HepG2 (cell line): ENCODE data around the gene RPTOR. TPM values are rescaled to one million over a fixed set of nuclear protein-coding genes. Genes with fewer than 3 reads are reported as not detected.

Experiments
- ATAC-seq: fragments of 200-7000 bp; cut with Tn5 transposase; 3 replicates; pipeline ENCODE4 v1.9.1; 2020; ENCODE audit warnings: mild to moderate bottlenecking, moderate library complexity
- BruUV-seq: library from RNA; stranded (reverse); fragments of 400-500 nt; replicated peaks from 2 replicates; lab custom pipeline; 2021; lab: Mats Ljungman, UMichigan
- CTCF ChIA-PET: fragments of 300-600 bp; formaldehyde crosslinking; extraction: SDS; loops from one replicate; lab custom pipeline; 2021; ENCODE audit warnings: low total read pairs, inconsistent platforms, low intra/inter-chr PET ratio; lab: Yijun Ruan, JAX
- POLR2A ChIA-PET: fragments of 350-600 bp; sonication (Branson Sonifier 250); formaldehyde crosslinking; loops from one replicate; lab custom pipeline; 2020; ENCODE audit warnings: antibody characterized with exemption, inconsistent platforms; lab: Yijun Ruan, JAX
- DNase-seq: peaks from one replicate; pipeline ENCODE4 v3.0.0-alpha.2; 2015; ENCODE audit warnings: low spot score
- FAIRE-seq: peaks from 3 replicates; lab custom pipeline; 2011; peaks lifted over from hg19 to GRCh38; lab: Jason Lieb, UNC
- H2AFZ ChIP-seq: one replicate; pipeline ENCODE4 v1.6.1; 2011; ENCODE audit warnings: low read length, inconsistent platforms
- H3K27ac ChIP-seq: fragments of 300-600 bp; 3 replicates; pipeline ENCODE4 v1.8.0; 2011; ENCODE audit warnings: mixed run types, mild to moderate bottlenecking, mixed read lengths, low read length, inconsistent platforms; ENCODE audit not compliant: insufficient read depth; ENCODE audit errors: extremely low read length
- H3K27me3 ChIP-seq, 2 experiments: fragments of 200-600 bp in 1 of 2; 2 replicates in 1 of 2; 3 replicates in 1 of 2; pipeline versions ENCODE4 v1.6.0 to v1.8.0; 2011; ENCODE audit warnings: low read length in 2 of 2, mild to moderate bottlenecking in 2 of 2, moderate library complexity in 2 of 2, inconsistent platforms in 1 of 2; ENCODE audit not compliant: insufficient read depth in 2 of 2, control insufficient read depth in 1 of 2
- H3K36me3 ChIP-seq, 2 experiments: fragments of 200-600 bp in 1 of 2; replicated peaks in 1 of 2; 2 replicates in 1 of 2; 3 replicates in 1 of 2; pipeline versions ENCODE4 v1.5.1 to v1.8.0; 2011; ENCODE audit warnings: low read length in 2 of 2, inconsistent platforms in 1 of 2; ENCODE audit not compliant: insufficient read depth in 2 of 2, control insufficient read depth in 1 of 2
- H3K4me1 ChIP-seq: 2 replicates; pipeline ENCODE4 v1.5.1; 2012; ENCODE audit warnings: low read length, inconsistent platforms; ENCODE audit not compliant: insufficient read depth
- H3K4me2 ChIP-seq: 2 replicates; pipeline ENCODE4 v1.6.0; 2011; ENCODE audit warnings: low read depth, low read length, inconsistent platforms
- H3K4me3 ChIP-seq, 3 experiments: fragments of 200-600 bp in 1 of 3; sonication (generic), shearing (Covaris generic) in 1 of 3; replicated peaks in 1 of 3; 2 replicates each; pipeline ENCODE4 v1.5.1; 2011 to 2016; ENCODE audit warnings: low read length in 3 of 3, inconsistent platforms in 2 of 3, low read depth in 2 of 3, mild to moderate bottlenecking in 2 of 3, control low read depth in 1 of 3, mixed read lengths in 1 of 3; ENCODE audit not compliant: insufficient read depth in 1 of 3
- H3K79me2 ChIP-seq: one replicate; pipeline ENCODE4 v1.6.1; 2011; ENCODE audit warnings: low read length, inconsistent platforms; ENCODE audit not compliant: insufficient read depth
- H3K9ac ChIP-seq: 2 replicates; pipeline ENCODE4 v1.6.0; 2011; ENCODE audit warnings: mild to moderate bottlenecking, low read depth, low read length, inconsistent platforms; ENCODE audit not compliant: insufficient read depth
- H3K9me3 ChIP-seq: 2 replicates; pipeline ENCODE4 v1.5.1; 2012; ENCODE audit warnings: mild to moderate bottlenecking, low read length
- H4K20me1 ChIP-seq: 2 replicates; pipeline ENCODE4 v1.6.0; 2011; ENCODE audit warnings: inconsistent platforms, mild to moderate bottlenecking, low read length, moderate library complexity; ENCODE audit not compliant: insufficient read depth
- AGO2 ChIP-seq: fragments of 200-400 bp; formaldehyde crosslinking; optimal IDR thresholded peaks from 2 replicates; pipeline ENCODE3; 2017; ENCODE audit warnings: mild to moderate bottlenecking, low read depth, low read length, moderate library complexity
- CAMTA2 ChIP-seq: sonication (generic); formaldehyde crosslinking; IDR thresholded peaks from 2 replicates; pipeline ENCODE4 v1.4.0; 2020; ENCODE audit warnings: mild to moderate bottlenecking, missing genetic modification reagents, borderline replicate concordance
- ELK4 ChIP-seq: sonication (generic); formaldehyde crosslinking; IDR thresholded peaks from 2 replicates; pipeline ENCODE4 v1.9.0; 2021; ENCODE audit warnings: missing genetic modification reagents, borderline replicate concordance
- POGZ ChIP-seq: sonication (generic); formaldehyde crosslinking; IDR thresholded peaks from 2 replicates; pipeline ENCODE4 v1.4.0; 2020; ENCODE audit warnings: mild to moderate bottlenecking, missing genetic modification reagents
- PRDM4 ChIP-seq: sonication (generic); formaldehyde crosslinking; IDR thresholded peaks from 2 replicates; pipeline ENCODE4 v1.9.0; 2021; ENCODE audit warnings: missing genetic modification reagents, borderline replicate concordance
- RFX3 ChIP-seq: IDR thresholded peaks from 2 replicates; pipeline ENCODE4 v1.6.1; 2016; ENCODE audit warnings: missing biosample characterization, missing genetic modification reagents
- SRF ChIP-seq: IDR thresholded peaks from 2 replicates; pipeline ENCODE4 v1.6.1; 2011; ENCODE audit warnings: mild to moderate bottlenecking, low read depth, low read length, moderate library complexity
- ZNF282 ChIP-seq: fragments of 450-650 bp; IDR thresholded peaks from 2 replicates; pipeline ENCODE4 v1.6.1; 2018; ENCODE audit not compliant: partially characterized antibody
- ZNF331 ChIP-seq: sonication (generic); formaldehyde crosslinking; IDR thresholded peaks from 2 replicates; pipeline ENCODE4 v1.4.0; 2020; ENCODE audit warnings: missing genetic modification reagents
- ZNF337 ChIP-seq: sonication (generic); formaldehyde crosslinking; IDR thresholded peaks from 2 replicates; pipeline ENCODE4 v1.5.1; 2020; ENCODE audit warnings: missing genetic modification reagents, low read depth, mild to moderate bottlenecking, borderline replicate concordance
- ZNF44 ChIP-seq: sonication (generic); formaldehyde crosslinking; IDR thresholded peaks from 2 replicates; pipeline ENCODE4 v1.5.1; 2020; ENCODE audit warnings: mild to moderate bottlenecking, missing genetic modification reagents
- ZNF687 ChIP-seq: sonication (generic); formaldehyde crosslinking; IDR thresholded peaks from 2 replicates; pipeline ENCODE4 v1.5.1; 2020; ENCODE audit warnings: mild to moderate bottlenecking, missing genetic modification reagents, moderate library complexity
- WGBS: methylation state at CpG from one replicate; pipeline ENCODE4 v1.1.6; 2017; ENCODE audit warnings: low lambda C conversion rate; 5-methylcytosine and 5-hydroxymethylcytosine counted together
- in situ Hi-C: cut with HindIII; loops from 2 replicates; pipeline ENCODE4 v1.10.0; 2017; ENCODE audit warnings: low pct_unique_long_range_greater_than_20kb; ENCODE audit not compliant: extremely low pct_ligation_motif_present
- intact Hi-C: fragments of 100-400 bp; cut with micrococcal nuclease; formaldehyde crosslinking; loops from one replicate; pipeline ENCODE4 v1.10.0; 2022; ENCODE audit not compliant: unreplicated experiment
- polyA plus RNA-seq, 8 experiments: library from polyadenylated mRNA; depleted of rRNA in 3 of 8; stranded (reverse) in 7 of 8; unstranded in 1 of 8; fragments of >200 nt; fragmentation: Illumina TruSeq in 4 of 8; extraction: Trizol in 4 of 8; gene quantifications; 2 replicates each; pipeline versions ENCODE4 v1.2.1 to v1.2.3, GENCODE V29; 2011 to 2016; ENCODE audit warnings: low read depth in 4 of 8, missing spikeins in 1 of 8, mixed read lengths in 1 of 8; ENCODE audit not compliant: insufficient read depth in 1 of 8
- total RNA-seq, 5 experiments: library from RNA; depleted of rRNA; stranded (reverse); fragments of >200 nt; fragmentation: Illumina TruSeq; extraction: Trizol; gene quantifications; 2 replicates each; pipeline ENCODE4 v1.2.3, GENCODE V29; 2016; ENCODE audit warnings: low read depth in 1 of 5

RPTOR gene
- total and polyA plus RNA-seq, 2 of the 13 experiments (the other 11 are each of a cell fraction or from before 2014, with no cell fraction given): 6.6 to 25.3 TPM

- WGBS: 97% methylated on average over 5 of the region's 5 CpGs
- no peak overlapping the region for H2AFZ ChIP-seq
- no peak for DNase-seq
- no peaks in the 10 kb centered on the region for H3K27me3 ChIP-seq
- in situ Hi-C loops (no loop called here), intact Hi-C loops (no loop called here)
- ChIA-PET CTCF (no interaction called here), POLR2A (interaction anchor here (1.9 kb wide), 1 partner anchor 24 kb away, joined by 6 read pairs; no protein-coding TSS in a partner anchor)
- no peaks in the 10 kb centered on the region; a peak in 1 of 5 replicates for H3K36me3 ChIP-seq
- no TSS peak for BruUV-seq
- ATAC-seq: no peak
- peaks cover 53% of the 10 kb centered on the region for H3K4me1 ChIP-seq
- H3K4me3 ChIP-seq: no peak overlapping the region
- H4K20me1 ChIP-seq: no peaks in the 10 kb centered on the region
- no peak overlapping the region for H3K27ac ChIP-seq
- no peak overlapping the region for H3K4me2 ChIP-seq
- peaks cover 73% of the 10 kb centered on the region for H3K79me2 ChIP-seq
- no peaks in the 10 kb centered on the region for H3K9me3 ChIP-seq
- FAIRE-seq: no peak
- TF ChIP-seq ZNF282 (no peak), CAMTA2 (CRISPR knock-in tag) (no peak), ZNF331 (no peak), ZNF337 (no peak), RFX3 (no peak), ZNF44 (CRISPR knock-in tag) (no peak)
- no peak overlapping the region for H3K9ac ChIP-seq
Measured at GRCh38 chr17:80696964-80697363, 152.3 kb downstream of the RPTOR start.

- ATAC-seq (no peak), DNase-seq (no peak), FAIRE-seq (no peak)
- no peaks in the 10 kb centered on the region for H3K27me3 ChIP-seq
- H3K27ac ChIP-seq: no peak overlapping the region
- H4K20me1 ChIP-seq: no peaks in the 10 kb centered on the region
- no peaks in the 10 kb centered on the region; a peak in 1 of 5 replicates for H3K36me3 ChIP-seq
- H3K4me1 ChIP-seq: peaks cover 54% of the 10 kb centered on the region
- no peaks in the 10 kb centered on the region for H3K9me3 ChIP-seq
- BruUV-seq: no TSS peak
- POLR2A ChIA-PET: no interaction called here
- no peak overlapping the region for H3K4me3 ChIP-seq
- H3K9ac ChIP-seq: no peak overlapping the region
- WGBS: 95% methylated on average over 14 of the region's 14 CpGs
- in situ Hi-C loops: no loop called here
- H2AFZ ChIP-seq: no peak overlapping the region
- peaks cover 79% of the 10 kb centered on the region for H3K79me2 ChIP-seq
- intact Hi-C loops: no loop called here
- no peak overlapping the region for H3K4me2 ChIP-seq
- CTCF ChIA-PET: no interaction called here
- TF ChIP-seq ELK4 (CRISPR knock-in tag) (no peak), ZNF687 (CRISPR knock-in tag) (0 out of 2 replicates have a peak, but pooled peaks have one; percentile 21), AGO2 (no peak), PRDM4 (CRISPR knock-in tag) (no peak), POGZ (no peak), SRF (no peak)
Measured at GRCh38 chr17:80698297-80698696, 153.7 kb downstream of the RPTOR start.
